Measurements from ENCODE around the gene CRLF1.

Gene CRLF1

DNA sequence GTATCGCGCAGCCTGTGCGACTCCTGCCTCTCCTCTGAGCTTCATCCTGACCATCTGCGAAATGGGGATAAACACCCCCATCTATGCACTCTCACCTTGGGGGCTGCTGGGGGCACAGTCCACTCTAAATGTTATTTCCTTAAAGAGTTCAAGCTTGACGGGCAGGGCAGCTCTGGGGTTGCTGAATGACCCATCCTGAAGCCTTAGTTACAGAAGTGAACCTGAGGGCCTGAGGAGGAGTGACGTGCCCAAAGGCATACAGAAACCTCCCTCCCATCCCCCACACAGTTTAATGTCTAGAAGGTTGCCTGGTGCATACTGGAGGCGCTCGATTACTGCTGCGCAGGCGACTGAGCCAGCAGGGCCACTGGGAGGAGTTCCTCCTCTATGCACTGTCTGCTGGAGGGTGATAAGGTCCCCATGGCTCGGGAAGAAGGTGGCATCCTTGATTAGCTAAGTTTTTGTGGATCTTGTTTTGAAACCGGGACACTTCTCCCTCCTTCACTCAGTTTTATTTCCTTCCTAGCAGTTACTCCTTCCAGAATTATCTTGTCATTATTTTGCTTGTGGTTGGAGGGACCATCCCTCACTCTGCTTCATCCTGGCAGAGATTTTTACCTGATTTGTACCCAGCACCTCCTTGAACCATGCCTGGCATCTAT, 62.7 kb downstream of the CRLF1 start:
- DNase-seq = peak; percentile 51 to 67
